DMS79 (cell line): ENCODE data around the gene GPT2.
"Not testable (repeated sequence)": the region's sequence is repeated elsewhere in the genome, so short reads cannot be mapped to it uniquely, and the experiment has no call there.

Source experiments
- DNase-seq: peaks from one replicate; lab custom pipeline; 2025; lab: John Stamatoyannopoulos, UW

The GPT2 gene

DNA sequence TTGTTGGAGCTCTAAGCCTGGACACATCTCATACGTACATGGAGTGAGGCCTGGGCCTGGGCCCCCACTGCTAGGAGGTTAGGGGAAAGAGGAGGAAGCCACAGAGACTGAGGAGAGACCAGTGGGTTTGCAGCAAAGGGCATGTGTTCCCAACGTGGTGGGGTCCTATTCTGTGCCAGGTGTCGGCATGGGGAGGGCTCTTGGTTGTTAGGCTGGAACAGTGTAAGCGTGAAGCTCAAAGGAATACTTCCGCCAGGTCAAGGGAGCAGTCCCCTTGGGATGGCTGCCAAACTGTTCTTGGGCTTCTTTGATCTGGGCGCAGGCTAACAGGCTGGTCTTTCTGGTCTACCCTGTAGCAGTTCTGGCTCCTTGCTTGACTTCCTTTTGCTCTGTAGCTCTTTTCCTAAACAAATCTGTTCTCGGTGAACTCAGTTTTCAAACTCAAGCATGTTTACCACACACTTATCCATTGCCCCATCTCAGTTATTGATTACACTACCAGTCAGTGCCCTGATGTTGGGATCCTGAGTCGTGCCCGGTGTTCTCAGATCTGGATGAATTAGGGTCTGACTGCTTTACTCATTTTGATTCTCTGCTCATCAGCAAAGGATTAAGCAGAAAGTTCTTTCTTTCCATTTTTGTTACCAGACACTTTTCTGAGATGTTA is 36.4 kb downstream of the GPT2 start:
- no peak for DNase-seq

DNA sequence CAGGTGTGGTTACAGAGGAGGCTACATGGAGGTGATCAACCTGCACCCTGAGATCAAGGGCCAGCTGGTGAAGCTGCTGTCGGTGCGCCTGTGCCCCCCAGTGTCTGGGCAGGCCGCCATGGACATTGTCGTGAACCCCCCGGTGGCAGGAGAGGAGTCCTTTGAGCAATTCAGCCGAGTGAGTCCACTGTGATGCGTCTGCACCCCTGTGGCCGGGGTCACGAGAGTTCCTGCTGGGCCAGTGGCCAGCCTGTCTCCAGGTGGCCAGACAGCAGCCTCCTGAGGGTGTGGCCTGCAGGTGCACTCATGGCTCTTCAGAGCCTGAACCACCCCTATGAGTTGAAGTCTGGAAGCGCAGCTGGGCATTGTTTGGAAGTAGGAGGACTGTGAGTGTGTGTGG is 38.1 kb downstream of the GPT2 start:
- DNase-seq = no peak

DNA sequence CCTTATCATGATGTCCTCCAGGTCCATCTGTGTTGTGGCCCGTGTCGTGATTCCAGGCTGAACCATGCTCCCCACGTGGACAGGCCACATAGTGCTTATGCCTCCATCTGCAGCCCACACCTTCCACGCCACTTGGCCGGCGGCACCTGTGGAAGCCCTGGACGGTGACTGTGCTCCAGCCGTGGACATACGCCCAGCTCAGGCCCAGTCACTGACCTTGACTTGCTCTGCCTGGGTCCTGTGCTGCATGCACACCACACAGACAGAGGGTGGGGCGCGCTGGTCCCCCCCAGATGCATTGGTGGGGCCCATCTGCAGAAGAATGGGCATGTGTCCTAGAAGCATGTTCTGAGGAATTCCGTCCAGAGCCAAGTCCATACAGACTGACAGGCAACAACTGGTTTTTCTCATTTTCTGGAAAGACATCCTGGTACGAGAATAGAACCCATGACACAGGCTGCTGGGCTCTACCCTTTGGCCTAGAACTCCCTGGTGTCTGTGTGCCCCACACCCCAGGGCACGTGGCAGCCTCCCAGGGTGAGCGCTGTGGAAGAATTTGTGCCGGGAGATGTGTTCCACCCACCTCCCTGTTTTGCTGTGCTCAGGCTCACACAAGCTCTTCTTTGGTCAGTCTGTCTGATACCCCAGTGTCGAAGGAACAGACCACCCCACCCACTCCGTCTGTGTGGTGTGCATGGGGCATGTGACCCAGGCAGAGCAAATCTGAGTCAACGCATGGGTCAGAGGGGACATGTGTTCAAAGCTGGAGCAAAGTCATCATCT is 39.5 kb downstream of the GPT2 start:
- DNase-seq = no peak

DNA sequence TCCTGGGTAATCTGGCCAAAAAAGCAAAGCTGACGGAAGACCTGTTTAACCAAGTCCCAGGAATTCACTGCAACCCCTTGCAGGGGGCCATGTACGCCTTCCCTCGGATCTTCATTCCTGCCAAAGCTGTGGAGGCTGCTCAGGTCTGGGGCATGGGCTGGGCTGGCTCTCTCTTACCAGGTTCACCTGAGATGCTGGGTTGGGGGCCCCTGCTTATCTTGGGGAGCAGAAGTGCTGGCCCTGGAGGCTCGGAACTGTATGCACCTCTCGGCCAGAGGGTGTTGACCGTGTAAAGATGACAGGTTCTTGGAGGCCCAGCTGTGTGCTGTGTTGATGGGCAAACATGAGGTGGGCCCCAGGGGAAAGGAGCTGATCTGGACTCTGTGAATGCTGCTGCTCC is 40.2 kb downstream of the GPT2 start:
- DNase-seq = no peak

DNA sequence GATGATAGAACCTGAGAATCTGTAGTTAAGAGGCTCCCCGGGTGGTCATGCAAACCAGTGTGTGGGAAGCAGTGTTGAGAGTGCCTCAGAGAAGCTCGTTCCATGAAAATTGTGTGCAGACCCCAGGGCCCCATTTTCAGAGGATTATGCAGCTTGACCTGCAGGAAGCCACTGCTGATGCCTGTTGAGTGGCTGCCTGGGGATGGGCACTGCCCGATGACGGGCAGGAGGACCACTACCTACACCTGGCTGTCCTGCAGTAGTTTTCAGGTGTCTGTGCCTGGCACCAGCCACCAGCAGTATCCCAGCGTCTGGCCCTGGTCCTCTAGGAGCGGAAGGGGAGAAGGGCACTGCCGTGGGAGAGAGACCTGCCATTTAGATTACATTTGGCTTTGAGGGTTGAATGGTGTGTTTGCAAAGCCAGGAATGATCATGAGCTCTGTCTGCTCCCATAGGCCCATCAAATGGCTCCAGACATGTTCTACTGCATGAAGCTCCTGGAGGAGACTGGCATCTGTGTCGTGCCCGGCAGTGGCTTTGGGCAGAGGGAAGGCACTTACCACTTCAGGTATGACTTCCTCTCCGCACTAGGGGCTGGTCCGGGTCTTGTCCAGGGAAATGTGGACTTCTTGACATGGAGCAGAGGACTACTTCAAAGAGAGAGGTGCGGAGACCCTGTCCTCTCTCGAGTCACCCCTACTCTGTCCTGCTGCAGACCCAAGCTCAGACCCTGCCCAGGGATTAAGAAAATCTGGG is 42.5 kb downstream of the GPT2 start:
- DNase-seq = no peak

- DNase-seq = no peak
These were observed 43.1 kb downstream of the GPT2 start for GRCh38 chr16:46927273-46927672.

- no peak for DNase-seq
These were observed 44.6 kb downstream of the GPT2 start for GRCh38 chr16:46928811-46929210.

DNA sequence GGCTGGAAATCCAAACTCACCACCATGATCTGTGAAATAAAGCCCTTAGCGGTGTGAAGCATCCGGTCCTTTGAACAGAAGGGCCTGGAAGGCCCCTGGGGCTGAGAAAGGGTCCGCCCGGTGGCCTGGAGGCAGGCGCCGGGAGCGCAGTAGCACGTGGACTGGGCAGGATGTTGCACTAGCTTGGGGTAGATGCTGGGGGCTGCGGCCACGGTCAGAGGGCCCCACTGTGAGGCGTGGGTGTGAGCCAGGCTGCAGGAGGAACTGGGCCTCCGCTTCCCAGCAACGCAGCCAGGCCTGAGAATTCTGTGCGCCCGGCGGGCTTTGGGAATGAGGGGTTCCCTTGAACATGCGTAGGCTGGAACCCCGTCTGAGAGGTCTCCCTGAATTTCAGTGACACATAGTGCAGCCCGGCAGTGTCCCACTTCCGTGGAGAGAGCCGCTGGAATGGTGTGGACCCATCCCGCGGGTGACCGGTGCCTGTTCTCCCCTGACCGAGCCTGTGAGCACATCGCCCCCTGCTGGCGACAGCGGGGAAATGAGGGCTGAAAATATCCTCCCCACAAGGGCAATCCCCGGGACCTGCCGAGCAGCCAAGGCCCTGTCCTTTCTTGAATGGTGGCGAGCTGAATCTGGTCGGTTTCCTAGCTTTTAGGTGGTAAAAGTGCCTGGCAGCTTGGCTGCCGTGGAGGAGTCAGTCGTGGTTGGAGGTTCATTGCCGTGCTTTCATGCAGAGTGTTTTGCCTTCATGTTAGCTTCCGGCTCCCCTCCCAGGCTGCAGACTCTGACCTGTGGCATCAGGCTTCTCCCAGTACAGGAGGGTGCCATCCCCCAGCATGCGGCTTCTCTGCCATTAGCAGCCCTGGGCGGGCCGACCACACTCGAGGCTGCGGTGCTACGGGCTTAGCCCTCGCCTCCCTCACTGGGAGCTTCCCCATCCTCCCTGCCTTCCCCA is 45.5 kb downstream of the GPT2 start:
- no peak for DNase-seq

DNA sequence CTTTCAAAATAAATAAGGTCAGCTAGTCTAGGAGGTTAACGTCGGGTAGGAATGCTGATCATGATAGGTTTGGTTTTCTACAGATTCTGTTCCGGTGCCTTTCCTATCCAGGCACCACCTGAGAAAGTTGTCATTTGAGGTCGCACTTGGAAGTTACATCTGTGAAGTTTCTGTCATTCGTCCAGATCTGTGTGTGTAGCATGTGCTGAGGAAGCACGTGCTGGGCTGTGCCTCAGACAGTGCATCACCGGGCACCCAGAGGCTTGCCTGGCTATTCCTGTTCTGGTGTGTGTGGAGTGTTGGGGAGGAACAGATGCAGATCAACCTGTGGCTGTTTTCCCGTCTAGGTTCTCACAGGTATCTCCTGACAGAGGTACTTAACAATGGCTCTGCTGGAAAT is 46.7 kb downstream of the GPT2 start:
- no peak for DNase-seq

GRCh38 chr16:46932802-46933201 is 48.6 kb downstream of the GPT2 start:
- no peak for DNase-seq

DNA sequence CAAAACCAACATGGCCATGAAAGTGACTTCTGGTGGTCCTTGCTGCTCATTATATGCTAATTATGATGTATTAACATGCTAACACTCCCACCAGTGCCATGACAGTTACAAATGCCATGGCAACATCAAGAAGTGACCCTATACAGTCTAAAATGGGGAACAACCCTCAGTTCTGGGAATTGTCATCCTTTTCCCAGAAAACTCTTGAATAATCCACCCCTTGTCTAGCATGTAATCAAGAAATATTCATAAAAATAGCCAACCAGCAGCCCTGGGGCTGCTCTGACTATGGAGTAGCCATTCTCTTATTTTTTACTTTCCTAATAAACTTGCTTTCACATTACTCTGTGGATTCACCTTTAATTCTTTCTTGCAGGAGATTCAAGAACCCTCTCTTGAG is 53.4 kb downstream of the GPT2 start:
- no peak for DNase-seq

GRCh38 chr16:46944713-46945112 is 60.6 kb downstream of the GPT2 start:
- DNase-seq = not testable (repeated sequence)

DNA sequence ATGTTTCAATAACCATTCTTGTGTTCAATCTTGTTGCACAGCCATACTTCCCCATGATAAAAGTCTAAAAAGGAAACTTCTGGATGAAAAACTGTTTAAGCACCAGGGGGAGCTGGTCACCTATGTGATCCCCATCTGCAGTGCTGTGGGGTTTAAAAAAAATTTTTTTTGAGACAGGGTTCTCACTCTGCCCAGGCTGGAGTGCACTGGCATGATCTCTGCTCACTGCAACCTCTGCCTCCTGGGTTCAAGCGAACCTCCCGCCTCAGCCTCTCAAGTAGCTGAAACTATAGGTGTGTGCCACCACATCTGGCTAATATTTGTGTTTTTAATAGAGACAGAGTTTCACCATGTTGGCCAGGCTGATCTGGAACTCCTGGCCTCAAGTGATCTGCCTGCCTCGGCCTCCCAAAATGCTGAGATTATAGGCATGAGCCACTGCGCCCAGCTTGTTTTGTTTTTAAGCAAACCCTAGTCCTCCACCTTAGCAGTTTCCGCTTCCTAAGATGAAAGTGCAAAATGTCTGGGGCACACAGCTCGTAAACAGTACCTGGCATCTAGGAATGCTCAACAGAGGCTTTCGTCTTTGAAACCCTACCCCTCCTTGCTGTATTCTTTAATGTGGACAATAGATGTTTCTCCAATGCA is 63.9 kb downstream of the GPT2 start:
- no peak for DNase-seq

- DNase-seq = no peak
These were observed 64.5 kb downstream of the GPT2 start for GRCh38 chr16:46948548-46949166.

- no peak for DNase-seq
These were observed 65.2 kb downstream of the GPT2 start for GRCh38 chr16:46949241-46949892.

- DNase-seq = no peak
These were observed 65.8 kb downstream of the GPT2 start for GRCh38 chr16:46950009-46950408.

DNA sequence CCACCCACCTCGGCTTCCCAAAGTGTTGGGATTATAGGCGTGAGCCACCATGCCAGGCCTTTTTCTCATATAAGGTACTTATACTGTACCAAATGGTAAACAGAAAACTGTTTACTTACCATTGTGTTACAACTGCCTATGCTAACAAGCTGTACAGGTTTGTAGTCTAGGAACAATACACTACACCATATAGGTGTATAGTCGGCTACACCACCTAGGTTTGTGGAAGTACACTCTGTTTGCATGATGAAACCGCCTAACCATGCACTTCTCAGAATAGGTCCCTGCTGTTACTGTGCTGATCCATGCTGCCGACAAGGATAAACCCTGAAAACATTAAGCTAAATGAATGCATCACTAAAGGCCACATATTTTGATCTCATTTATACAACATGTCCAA is 70.4 kb downstream of the GPT2 start:
- DNase-seq = no peak

DNA sequence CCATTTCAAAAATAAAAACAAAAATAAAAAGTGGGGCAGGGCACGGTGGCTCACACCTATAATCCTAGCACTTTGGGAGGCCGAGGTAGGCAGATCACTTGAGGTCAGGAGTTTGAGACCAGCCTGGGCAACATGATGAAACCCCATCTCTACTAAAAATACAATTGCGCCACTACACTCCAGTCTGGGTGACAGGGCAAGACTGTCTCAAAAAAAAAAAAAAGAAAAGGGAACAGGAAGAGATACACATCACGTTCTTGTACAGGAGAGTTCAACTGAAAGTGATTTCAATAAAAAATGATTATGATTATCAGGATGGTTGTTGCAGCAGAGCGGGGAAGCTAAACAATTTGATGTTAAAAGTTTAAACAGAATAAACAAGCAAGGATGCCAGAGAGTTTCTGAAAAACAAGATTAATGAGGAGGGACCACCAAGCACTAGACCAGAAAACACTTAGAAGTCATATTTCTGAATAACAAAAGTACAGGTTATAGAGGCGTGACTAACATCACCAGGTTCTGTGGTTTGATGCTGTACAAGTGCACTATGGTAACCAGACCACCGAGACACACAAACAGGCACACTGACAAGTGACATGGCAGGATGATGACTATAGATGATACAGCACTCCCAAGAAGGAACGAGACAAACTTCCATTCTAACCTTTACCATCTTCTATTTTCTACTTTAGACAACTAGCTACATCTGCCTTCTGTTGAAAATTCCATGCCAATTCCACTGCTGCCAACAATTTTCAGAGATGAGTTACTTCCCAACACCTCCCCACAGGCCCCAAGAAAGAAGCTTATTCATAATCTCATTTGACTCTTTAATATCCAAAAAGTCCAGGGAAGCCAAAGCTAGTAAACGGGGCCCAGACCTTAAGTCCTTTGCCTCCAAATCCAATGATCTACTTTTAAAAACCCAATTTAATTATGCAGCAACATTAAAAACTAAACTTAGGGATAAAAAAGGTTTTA is 77.5 kb downstream of the GPT2 start:
- no peak for DNase-seq

DNA sequence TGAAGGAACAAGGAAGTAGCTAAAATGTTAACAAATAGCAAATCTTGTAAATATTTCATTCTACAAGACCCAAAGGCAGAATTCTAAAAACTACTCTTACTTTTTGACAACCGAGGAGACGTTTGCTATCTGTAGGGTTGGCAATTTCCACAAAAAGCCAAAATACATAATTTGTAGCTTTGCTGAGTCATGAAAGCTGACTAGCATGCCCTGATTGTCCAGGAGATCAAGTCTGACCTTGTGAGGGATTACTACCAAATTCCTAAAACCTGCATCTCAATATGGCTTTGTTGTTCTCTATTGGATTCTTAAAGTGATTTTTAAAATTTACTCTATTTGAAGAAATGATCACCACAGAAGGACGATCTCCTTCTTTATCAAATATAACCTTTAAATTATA is 78.5 kb downstream of the GPT2 start:
- DNase-seq = no peak
